ENCODE results near the gene SF3B2. TPM values are rescaled to one million over a fixed set of nuclear protein-coding genes. Genes with fewer than 3 reads are reported as not detected.
"Not testable (repeated sequence)": the region's sequence is repeated elsewhere in the genome, so short reads cannot be mapped to it uniquely, and the experiment has no call there.

SF3B2 gene
- total RNA-seq: 100 to 1,000 TPM; 241 to 253 TPM

DNA sequence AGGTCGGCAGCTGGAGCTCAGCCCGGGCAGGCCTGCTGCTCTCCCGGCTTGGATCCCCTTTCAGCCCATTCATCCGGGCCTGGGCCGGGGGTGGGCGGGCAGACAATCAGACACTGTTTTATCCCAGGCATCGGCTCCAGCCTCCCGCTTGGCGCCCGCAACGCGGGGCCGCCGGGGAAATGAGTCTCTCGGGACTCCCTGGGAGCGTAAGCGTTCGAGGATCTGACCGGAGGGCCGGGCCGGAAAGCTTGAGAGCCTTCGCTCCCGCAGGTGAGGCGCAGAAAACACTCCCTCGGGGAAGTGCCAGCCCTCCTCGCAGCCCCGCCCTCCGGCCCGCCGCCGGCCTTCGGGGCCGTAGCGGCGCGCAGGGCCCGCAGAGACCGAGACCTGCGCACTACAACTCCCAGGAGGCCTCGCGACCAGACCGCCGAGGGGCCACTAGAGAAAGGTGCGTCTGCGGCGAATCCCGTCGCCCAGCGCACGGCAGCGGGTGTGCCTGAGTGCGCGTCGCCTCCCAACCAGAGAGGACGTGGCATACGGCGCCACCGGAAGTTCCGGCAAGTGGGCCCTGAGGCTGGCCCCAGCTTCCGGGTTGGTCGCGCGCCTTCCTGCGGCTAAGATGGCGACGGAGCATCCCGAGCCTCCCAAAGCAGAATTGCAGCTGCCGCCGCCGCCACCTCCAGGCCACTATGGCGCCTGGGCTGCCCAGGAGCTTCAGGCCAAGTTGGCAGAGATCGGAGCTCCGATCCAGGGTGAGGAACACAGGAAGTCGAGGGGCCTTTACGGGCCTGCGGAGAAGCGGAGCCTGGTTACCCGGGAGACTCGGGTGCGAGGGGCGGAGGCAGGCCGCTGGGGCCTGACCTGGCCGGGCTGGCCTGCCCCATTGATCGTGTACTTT lies at the start of gene SF3B2:
TSS of gene SF3B2 (plus strand) at position 599 of the 898 bp plus-strand sequence. CDS start at position 620, 21 bp downstream.
- ATAC-seq (peak; percentile 98), DNase-seq (peak; percentile 98)
- H3K4me3 Mint-ChIP-seq: peak within 1 kb of the TSS; percentile 100
- H3K36me3 Mint-ChIP-seq (ENCODE audit: low read depth): peaks cover 39% of the 10 kb centered on the region
- H3K27me3 Mint-ChIP-seq (ENCODE audit: low read depth): peaks cover 11% of the 10 kb centered on the region
- no peaks in the 10 kb centered on the region for H3K9me3 Mint-ChIP-seq (ENCODE audit: insufficient read depth)
- ChIA-PET CTCF (interaction anchor here (1.2 to 6.2 kb wide), 8 partner anchors 8 to 84 kb away, joined by 3 to 81 read pairs (median 4); partner anchors contain the start of genes BANF1 and PACS1), POLR2A (interaction anchor here (0.7 to 2.8 kb wide), 21 partner anchors 9 to 416 kb away, joined by 3 to 26 read pairs (median 3); partner anchors contain the start of genes BANF1, CST6, EIF1AD and MUS81)
- H3K27ac Mint-ChIP-seq: peak within 1 kb of the TSS; percentile 99
- peaks cover 37% of the 10 kb centered on the region for H3K4me1 Mint-ChIP-seq (ENCODE audit: low read depth)

DNA sequence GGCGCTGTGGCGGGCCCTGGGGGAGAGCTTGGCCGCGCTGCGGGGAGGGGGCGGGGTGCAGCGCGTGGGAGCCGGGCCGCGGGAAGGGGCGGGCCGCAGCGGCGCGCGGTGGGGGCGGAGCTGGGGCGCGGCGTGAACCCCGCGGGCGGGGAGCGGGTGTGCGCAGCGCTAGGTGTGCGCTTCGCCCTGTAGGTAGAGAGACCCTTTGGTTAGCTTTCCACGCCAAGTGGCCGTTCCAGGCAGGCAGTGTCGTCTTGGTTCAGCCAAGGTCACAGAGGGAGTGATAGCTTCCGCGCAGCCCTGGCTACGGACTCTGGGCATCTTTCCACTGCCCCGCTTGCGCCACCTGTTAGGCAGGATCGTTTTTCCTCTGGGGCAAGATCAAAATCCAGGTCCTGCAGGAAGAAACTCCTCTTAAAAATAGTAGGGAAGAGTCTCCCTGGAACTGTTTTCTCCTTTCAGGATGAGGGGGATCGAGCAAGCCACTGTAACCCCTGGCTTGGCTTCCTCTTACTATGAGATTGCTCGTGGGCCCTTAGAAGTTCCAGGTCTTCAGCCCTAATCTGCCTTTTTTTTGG lies 49.4 kb upstream of the SF3B2 start:
- CTCF ChIA-PET: interaction anchor here (0.7 to 1.5 kb wide), 12 partner anchors 10 to 298 kb away, joined by 3 to 15 read pairs (median 4); partner anchors contain the start of genes CCDC85B, FIBP, MUS81 and SF3B2
- H3K27me3 Mint-ChIP-seq (ENCODE audit: low read depth): no peaks in the 10 kb centered on the region
- H3K4me3 Mint-ChIP-seq: peak overlapping the region; percentile 96
- peak overlapping the region; percentile 98 for H3K27ac Mint-ChIP-seq
- ATAC-seq (peak; percentile 71), DNase-seq (no peak)
- POLR2A ChIA-PET: interaction anchor here (0.6 to 1.9 kb wide), 24 partner anchors 9 to 503 kb away, joined by 3 to 9 read pairs (median 4); partner anchors contain the start of genes CCDC85B, CST6, FIBP and KAT5
- no peaks in the 10 kb centered on the region for H3K9me3 Mint-ChIP-seq (ENCODE audit: insufficient read depth)
- peaks cover 63% of the 10 kb centered on the region for H3K36me3 Mint-ChIP-seq (ENCODE audit: low read depth)
- peaks cover 42% of the 10 kb centered on the region for H3K4me1 Mint-ChIP-seq (ENCODE audit: low read depth)

DNA sequence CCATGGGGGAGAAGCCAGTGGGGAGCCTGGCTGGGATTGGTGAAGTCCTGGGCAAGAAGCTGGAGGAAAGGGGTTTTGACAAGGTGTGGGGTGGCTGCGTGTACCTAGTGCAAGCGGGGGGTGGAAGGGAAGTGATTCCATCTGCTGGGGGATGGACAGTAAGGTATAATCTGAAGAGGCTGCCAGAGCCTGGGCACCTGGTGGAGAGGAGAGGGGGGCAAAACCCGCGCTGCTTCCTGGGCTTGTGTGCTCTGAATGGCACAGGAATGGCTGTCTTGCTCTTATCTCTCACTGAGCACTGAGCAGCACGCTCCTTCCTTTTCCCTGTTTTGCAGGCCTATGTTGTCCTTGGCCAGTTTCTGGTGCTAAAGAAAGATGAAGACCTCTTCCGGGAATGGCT lies 48.9 kb upstream of the SF3B2 start:
- ATAC-seq (no peak), DNase-seq (no peak)
- POLR2A ChIA-PET: interaction anchor here (0.7 to 1.9 kb wide), 8 partner anchors 10 to 503 kb away, joined by 3 to 9 read pairs (median 5); partner anchors contain the start of genes CCDC85B and FIBP
- no peaks in the 10 kb centered on the region for H3K27me3 Mint-ChIP-seq (ENCODE audit: low read depth)
- H3K4me3 Mint-ChIP-seq: peak overlapping the region; percentile 96
- H3K27ac Mint-ChIP-seq: peak overlapping the region; percentile 98
- CTCF ChIA-PET: interaction anchor here (1.1 to 1.5 kb wide), 7 partner anchors 10 to 143 kb away, joined by 3 to 15 read pairs (median 6); partner anchors contain the start of genes CCDC85B, FIBP, MUS81 and SF3B2
- peaks cover 58% of the 10 kb centered on the region for H3K36me3 Mint-ChIP-seq (ENCODE audit: low read depth)
- no peaks in the 10 kb centered on the region for H3K9me3 Mint-ChIP-seq (ENCODE audit: insufficient read depth)
- peaks cover 42% of the 10 kb centered on the region for H3K4me1 Mint-ChIP-seq (ENCODE audit: low read depth)

DNA sequence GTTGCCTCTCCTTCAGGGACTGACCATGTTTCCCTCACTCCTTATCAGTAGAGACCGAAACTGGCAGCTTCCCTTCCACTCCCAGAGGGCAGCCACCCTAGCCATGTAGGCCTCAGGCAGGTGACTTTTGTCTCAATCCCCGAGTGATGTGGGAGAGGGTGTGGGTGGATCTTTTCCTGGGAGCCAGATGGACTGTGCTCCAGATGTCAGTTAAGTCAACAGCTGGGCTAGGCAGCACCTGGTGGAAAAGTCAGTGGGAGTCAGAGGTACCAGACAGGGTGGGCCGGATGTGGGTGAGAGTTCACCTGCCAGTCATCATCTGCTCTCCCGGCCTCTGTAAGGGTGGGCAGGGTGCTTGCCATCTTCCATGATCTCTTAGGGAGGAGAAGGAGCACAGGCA lies 48.0 kb upstream of the SF3B2 start:
- Mint-ChIP-seq H3K27ac (peak overlapping the region; percentile 69), H3K9me3 (ENCODE audit: insufficient read depth) (no peaks in the 10 kb centered on the region), H3K27me3 (ENCODE audit: low read depth) (no peaks in the 10 kb centered on the region), H3K4me3 (peak overlapping the region; percentile 58), H3K36me3 (ENCODE audit: low read depth) (peaks cover 49% of the 10 kb centered on the region), H3K4me1 (ENCODE audit: low read depth) (peaks cover 39% of the 10 kb centered on the region)
- no peak for DNase-seq
- ATAC-seq: no peak
- POLR2A ChIA-PET: interaction anchor here (0.6 to 0.9 kb wide), 2 partner anchors 18 to 1788 kb away, joined by 3 read pairs; no protein-coding TSS in a partner anchor
- CTCF ChIA-PET: interaction anchor here (1.2 kb wide), 1 partner anchor 41 kb away, joined by 4 read pairs; no protein-coding TSS in a partner anchor

- Mint-ChIP-seq H3K4me3 (no peak overlapping the region), H3K9me3 (ENCODE audit: insufficient read depth) (no peaks in the 10 kb centered on the region), H3K36me3 (ENCODE audit: low read depth) (peaks cover 36% of the 10 kb centered on the region), H3K4me1 (ENCODE audit: low read depth) (peaks cover 21% of the 10 kb centered on the region), H3K27ac (no peak overlapping the region), H3K27me3 (ENCODE audit: low read depth) (peaks cover 9% of the 10 kb centered on the region)
- CTCF ChIA-PET: no interaction called here
- POLR2A ChIA-PET: no interaction called here
- ATAC-seq (no peak), DNase-seq (no peak)
Observed at GRCh38 chr11:66006134-66006890, 45.9 kb upstream of the SF3B2 start.

DNA sequence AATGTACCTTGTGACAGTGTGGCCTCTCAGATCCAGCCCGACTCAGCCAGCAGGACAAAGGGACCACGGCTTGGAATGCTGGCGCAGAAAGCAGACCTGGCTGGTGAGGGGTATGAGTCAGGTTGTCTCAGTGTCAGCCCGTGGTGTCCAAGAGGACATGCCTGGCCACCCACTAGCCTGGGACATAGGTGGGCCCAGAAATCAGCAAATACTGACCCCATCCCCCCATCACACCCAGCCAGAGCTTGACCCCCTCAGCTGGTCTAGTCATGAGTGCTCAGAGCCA lies 45.3 kb upstream of the SF3B2 start:
- no peak for DNase-seq
- Mint-ChIP-seq H3K27me3 (ENCODE audit: low read depth) (peaks cover 12% of the 10 kb centered on the region), H3K9me3 (ENCODE audit: insufficient read depth) (no peaks in the 10 kb centered on the region), H3K4me1 (ENCODE audit: low read depth) (peaks cover 24% of the 10 kb centered on the region), H3K27ac (no peak overlapping the region), H3K4me3 (no peak overlapping the region), H3K36me3 (ENCODE audit: low read depth) (peaks cover 32% of the 10 kb centered on the region)
- ChIA-PET POLR2A (no interaction called here), CTCF (interaction anchor here (1.8 kb wide), 1 partner anchor 16 kb away, joined by 12 read pairs; no protein-coding TSS in a partner anchor)
- ATAC-seq: no peak

GRCh38 chr11:66007201-66007634 lies 44.9 kb upstream of the SF3B2 start:
- H3K4me3 Mint-ChIP-seq: no peak overlapping the region
- H3K27me3 Mint-ChIP-seq (ENCODE audit: low read depth): peaks cover 15% of the 10 kb centered on the region
- H3K9me3 Mint-ChIP-seq (ENCODE audit: insufficient read depth): no peaks in the 10 kb centered on the region
- POLR2A ChIA-PET: no interaction called here
- H3K27ac Mint-ChIP-seq: no peak overlapping the region
- H3K36me3 Mint-ChIP-seq (ENCODE audit: low read depth): peaks cover 29% of the 10 kb centered on the region
- peaks cover 23% of the 10 kb centered on the region for H3K4me1 Mint-ChIP-seq (ENCODE audit: low read depth)
- CTCF ChIA-PET: interaction anchor here (1.1 to 1.8 kb wide), 2 partner anchors 15 to 38 kb away, joined by 4 to 12 read pairs; no protein-coding TSS in a partner anchor
- no peak for ATAC-seq
- no peak for DNase-seq

DNA sequence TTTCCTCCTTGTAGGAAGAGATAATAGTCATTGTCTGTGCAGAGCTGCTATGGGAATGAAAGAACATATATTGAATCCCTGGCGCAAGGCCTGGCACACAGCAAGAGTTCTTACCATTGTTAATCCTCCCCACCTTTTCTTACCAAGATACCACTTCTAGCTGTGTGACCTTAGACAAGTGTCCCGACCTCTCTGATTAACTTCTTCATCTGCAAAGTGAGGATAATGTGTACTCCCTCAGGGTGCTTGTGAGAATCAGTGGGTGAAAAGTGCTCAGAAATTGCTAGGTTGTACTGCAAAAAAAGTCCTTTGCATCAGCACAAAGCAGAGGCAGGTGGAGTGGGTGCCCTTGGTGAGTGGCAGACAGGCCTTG lies 44.1 kb upstream of the SF3B2 start:
- Mint-ChIP-seq H3K27ac (no peak overlapping the region), H3K27me3 (ENCODE audit: low read depth) (peaks cover 22% of the 10 kb centered on the region), H3K9me3 (ENCODE audit: insufficient read depth) (no peaks in the 10 kb centered on the region), H3K36me3 (ENCODE audit: low read depth) (peaks cover 24% of the 10 kb centered on the region), H3K4me1 (ENCODE audit: low read depth) (peaks cover 19% of the 10 kb centered on the region), H3K4me3 (no peak overlapping the region)
- ATAC-seq (no peak), DNase-seq (no peak)
- ChIA-PET CTCF (interaction anchor here (0.5 to 1.8 kb wide), 4 partner anchors 14 to 61 kb away, joined by 3 to 12 read pairs (median 4); partner anchors contain the start of gene SF3B2), POLR2A (no interaction called here)

- Mint-ChIP-seq H3K36me3 (ENCODE audit: low read depth) (peaks cover 19% of the 10 kb centered on the region), H3K27me3 (ENCODE audit: low read depth) (peaks cover 27% of the 10 kb centered on the region), H3K27ac (no peak overlapping the region), H3K4me1 (ENCODE audit: low read depth) (peaks cover 14% of the 10 kb centered on the region), H3K9me3 (ENCODE audit: insufficient read depth) (no peaks in the 10 kb centered on the region), H3K4me3 (no peak overlapping the region)
- POLR2A ChIA-PET: no interaction called here
- no peak for DNase-seq
- ATAC-seq: no peak
- CTCF ChIA-PET: interaction anchor here (1.1 to 1.8 kb wide), 4 partner anchors 14 to 43 kb away, joined by 3 to 12 read pairs (median 8); partner anchors contain the start of gene SF3B2
Observed at GRCh38 chr11:66008468-66009101, 43.6 kb upstream of the SF3B2 start.

DNA sequence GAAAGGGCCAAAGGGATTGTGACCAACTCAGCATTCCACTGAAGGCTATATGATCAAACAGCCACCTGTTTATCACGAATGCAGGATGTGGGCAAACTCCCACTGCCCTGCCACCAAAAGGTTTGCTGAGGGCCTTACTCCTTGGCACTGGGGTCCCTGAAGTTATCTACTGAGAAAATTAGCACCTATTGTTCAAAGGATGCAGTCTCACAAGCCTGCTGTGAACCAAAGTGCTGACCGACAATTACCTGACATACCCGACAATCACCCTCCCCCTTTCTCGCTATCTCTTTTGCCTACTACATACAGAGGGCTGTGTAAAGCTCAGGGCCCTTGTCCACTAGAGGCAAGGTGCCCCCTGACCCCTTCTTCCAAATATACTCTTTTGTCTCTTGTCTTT lies 42.1 kb upstream of the SF3B2 start:
- H3K27ac Mint-ChIP-seq; H3K36me3 Mint-ChIP-seq (ENCODE audit: low read depth); ATAC-seq; H3K4me1 Mint-ChIP-seq (ENCODE audit: low read depth); H3K9me3 Mint-ChIP-seq (ENCODE audit: insufficient read depth); POLR2A ChIA-PET; DNase-seq; H3K4me3 Mint-ChIP-seq: not testable (repeated sequence)
- H3K27me3 Mint-ChIP-seq (ENCODE audit: low read depth): peaks cover 27% of the 10 kb centered on the region
- CTCF ChIA-PET: interaction anchor here (1.5 kb wide), 1 partner anchor 13 kb away, joined by 11 read pairs; no protein-coding TSS in a partner anchor

Measured in activated CD8-positive, alpha-beta T cell treated with anti-CD3 and anti-CD28 coated beads, Interleukin-2, amount 10 ng/mL, durations not matched to agents 7 days and 5 days (primary cell).